Measurements from ENCODE around the gene ECD.

DNA sequence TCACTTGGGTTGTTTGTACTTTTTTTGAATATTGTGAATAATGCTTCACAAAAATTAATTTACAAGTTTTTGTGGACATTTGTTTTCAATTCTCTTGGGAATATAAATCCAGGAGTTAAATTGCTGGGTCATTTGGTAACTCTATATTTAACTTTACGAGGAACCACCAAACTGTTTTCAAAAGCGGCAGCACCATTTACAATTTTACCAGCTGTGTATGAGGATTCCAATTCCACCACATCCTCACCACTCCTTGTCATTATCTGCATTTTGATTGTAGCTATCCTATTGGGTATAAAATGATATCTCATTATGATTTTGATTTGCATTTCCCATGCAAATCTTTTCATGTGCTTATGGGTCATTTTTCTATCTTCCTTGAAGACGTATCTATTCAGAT is 61.5 kb downstream of the ECD start:
- no peak for TF ChIP-seq POLR2A (IDR thresholded peaks at IDR 0.05)
- TF ChIP-seq, protein P1, sequence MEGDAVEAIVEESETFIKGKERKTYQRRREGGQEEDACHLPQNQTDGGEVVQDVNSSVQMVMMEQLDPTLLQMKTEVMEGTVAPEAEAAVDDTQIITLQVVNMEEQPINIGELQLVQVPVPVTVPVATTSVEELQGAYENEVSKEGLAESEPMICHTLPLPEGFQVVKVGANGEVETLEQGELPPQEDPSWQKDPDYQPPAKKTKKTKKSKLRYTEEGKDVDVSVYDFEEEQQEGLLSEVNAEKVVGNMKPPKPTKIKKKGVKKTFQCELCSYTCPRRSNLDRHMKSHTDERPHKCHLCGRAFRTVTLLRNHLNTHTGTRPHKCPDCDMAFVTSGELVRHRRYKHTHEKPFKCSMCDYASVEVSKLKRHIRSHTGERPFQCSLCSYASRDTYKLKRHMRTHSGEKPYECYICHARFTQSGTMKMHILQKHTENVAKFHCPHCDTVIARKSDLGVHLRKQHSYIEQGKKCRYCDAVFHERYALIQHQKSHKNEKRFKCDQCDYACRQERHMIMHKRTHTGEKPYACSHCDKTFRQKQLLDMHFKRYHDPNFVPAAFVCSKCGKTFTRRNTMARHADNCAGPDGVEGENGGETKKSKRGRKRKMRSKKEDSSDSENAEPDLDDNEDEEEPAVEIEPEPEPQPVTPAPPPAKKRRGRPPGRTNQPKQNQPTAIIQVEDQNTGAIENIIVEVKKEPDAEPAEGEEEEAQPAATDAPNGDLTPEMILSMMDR (IDR thresholded peaks at IDR 0.05) = no peak
- TF ChIP-seq EP300 (IDR thresholded peaks at IDR 0.05; ENCODE audit: low read depth) = no peak
